Measurements from ENCODE around the gene METTL4.
"Not testable (repeated sequence)": the region's sequence is repeated elsewhere in the genome, so short reads cannot be mapped to it uniquely, and the experiment has no call there.

METTL4 gene

GRCh38 chr18:2557536-2557935 is 13.8 kb downstream of the METTL4 start:
- DNase-seq, result no peak

- no peak for DNase-seq
Observed at GRCh38 chr18:2555895-2556294, 15.4 kb downstream of the METTL4 start.

GRCh38 chr18:2554696-2555095 is 16.6 kb downstream of the METTL4 start:
- DNase-seq, result no peak

- DNase-seq, result no peak
Observed at GRCh38 chr18:2551425-2551824, 19.9 kb downstream of the METTL4 start.

- DNase-seq, result no peak
Observed at GRCh38 chr18:2549462-2549861, 21.8 kb downstream of the METTL4 start.

- DNase-seq, result no peak
Observed at GRCh38 chr18:2547477-2548087, 23.7 kb downstream of the METTL4 start.

GRCh38 chr18:2545155-2545554 is 26.1 kb downstream of the METTL4 start:
- DNase-seq, result no peak

GRCh38 chr18:2541925-2542563 is 29.3 kb downstream of the METTL4 start:
- DNase-seq, result not testable (repeated sequence)

- DNase-seq, result no peak
Observed at GRCh38 chr18:2540575-2540974, 30.7 kb downstream of the METTL4 start.

- no peak for DNase-seq
Observed at GRCh38 chr18:2538844-2539243, 32.5 kb downstream of the METTL4 start.

- DNase-seq, result no peak
Observed at GRCh38 chr18:2538236-2538635, 33.1 kb downstream of the METTL4 start.

GRCh38 chr18:2537296-2537695 is 34.0 kb downstream of the METTL4 start:
- no peak for DNase-seq

GRCh38 chr18:2536493-2536892 is 34.8 kb downstream of the METTL4 start:
- no peak for DNase-seq

GRCh38 chr18:2536063-2536462 is 35.2 kb downstream of the METTL4 start:
- DNase-seq, result no peak

GRCh38 chr18:2535419-2535910 is 35.8 kb downstream of the METTL4 start:
- no peak for DNase-seq

- DNase-seq, result no peak
Observed at GRCh38 chr18:2534906-2535305, 36.4 kb downstream of the METTL4 start.

GRCh38 chr18:2532797-2533196 is 38.5 kb downstream of the METTL4 start:
- no peak for DNase-seq

- DNase-seq, result no peak
Observed at GRCh38 chr18:2531751-2532150, 39.6 kb downstream of the METTL4 start.

- DNase-seq, result no peak
Observed at GRCh38 chr18:2529154-2529553, 42.2 kb downstream of the METTL4 start.

GRCh38 chr18:2526329-2526728 is 45.0 kb downstream of the METTL4 start:
- DNase-seq, result no peak

- not testable (repeated sequence) for DNase-seq
Observed at GRCh38 chr18:2524794-2525198, 46.5 kb downstream of the METTL4 start.

GRCh38 chr18:2522112-2522511 is 49.2 kb downstream of the METTL4 start:
- DNase-seq, result no peak

GRCh38 chr18:2518473-2518872 is 52.8 kb downstream of the METTL4 start:
- DNase-seq, result no peak

- peak; percentile 14 for DNase-seq
Observed at GRCh38 chr18:2515908-2516625, 55.2 kb downstream of the METTL4 start.

All from stimulated activated CD4-positive, alpha-beta T cell treated with anti-CD3 and anti-CD28 coated beads, Interleukin-15, amount 100 ng/mL, for 24 hours (primary cell).